ENCODE data around the gene FOXA3. TPM values are rescaled to one million over a fixed set of nuclear protein-coding genes. Genes with fewer than 3 reads are reported as not detected.
A peak's percentile ranks its signal among the peaks of the same experiment; 100 is the strongest.

Gene FOXA3
- total RNA-seq (2021; ENCODE audit: unreplicated experiment) (5.8 TPM), Bru-seq, nascent RNA (percentile 41 among the genes with signal in this experiment), BruChase-seq, experiment 1, labeled RNA remaining after a 6-hour chase (percentile 40 among the genes with signal in this experiment), BruChase-seq, experiment 2, labeled RNA remaining after a 2-hour chase (percentile 52 among the genes with signal in this experiment)
- polyA plus RNA-seq (2012) = 6.5 and 7.2 TPM in 2 replicates
- long read RNA-seq, transcript FOXA3-201 (2 exons, 1,989 nt) = major isoform, 7 of 12 reads
- long read RNA-seq, partial matches to known transcripts = 0 of 12 reads
- long read RNA-seq, other reads (novel, unspliced or antisense) = 5 of 12 reads

- H2AFZ ChIP-seq (ENCODE audit: low read depth, low read length, poor library complexity, severe bottlenecking) = peak within 1 kb of the TSS; percentile 29
- H3K27ac ChIP-seq (ENCODE audit: low read depth, low read length) = peak within 1 kb of the TSS; percentile 61
- DNase-seq (ENCODE audit: low read depth, low spot score) (no peak), ATAC-seq (peak; percentile 65)
- RAD21 ChIA-PET (ENCODE audit: low non-redundant PET in 1 of 2, low total read pairs in 2 of 2, uncharacterized antibody in 2 of 2, unreplicated experiment in 2 of 2) = interaction anchor here (0.6 to 1.3 kb wide), 6 partner anchors 17 to 90 kb away, joined by 4 to 6 read pairs (median 4); partner anchors contain the start of gene IRF2BP1 (in 1 of the 2)
- H3K4me1 ChIP-seq (ENCODE audit: control insufficient read depth in 1 of 2, insufficient read depth in 2 of 2, low read length in 2 of 2) = peaks cover 11 to 35% of the 10 kb centered on the region in 2 experiments
- H3K4me2 ChIP-seq (ENCODE audit: low read length) = peak within 1 kb of the TSS; percentile 81
- intact Hi-C loops (cut with micrococcal nuclease) = loop anchor here (1.0 kb wide), 2 partner anchors 19 to 22 kb away; partner anchors contain the start of gene IRF2BP1
- BruUV-seq (replicated peaks) = no TSS peak
- peak within 1 kb of the TSS; percentile 66 for H3K9ac ChIP-seq (ENCODE audit: low read length)
- POLR2A ChIA-PET = interaction anchor here (0.6 to 2.9 kb wide), 15 partner anchors 9 to 155 kb away, joined by 3 to 24 read pairs (median 3); partner anchors contain the start of genes CCDC61, IRF2BP1, MYPOP and NANOS2
- peak within 1 kb of the TSS; percentile 91 to 93 for H3K4me3 ChIP-seq (replicated peaks in 1 of 2; ENCODE audit: low read depth in 1 of 2, low read length in 2 of 2)
- peaks cover 39% of the 10 kb centered on the region for H3K79me2 ChIP-seq (ENCODE audit: insufficient read depth, low read length)
- peaks cover 9 to 10% of the 10 kb centered on the region in 2 experiments; a peak in 3 of 4 replicates for H3K36me3 ChIP-seq (ENCODE audit: control insufficient read depth in 1 of 2, insufficient read depth in 2 of 2, low read length in 2 of 2)
- H3K27me3 ChIP-seq (ENCODE audit: insufficient read depth, low read length) = no peaks in the 10 kb centered on the region
- no peaks in the 10 kb centered on the region for H3K9me2 ChIP-seq (ENCODE audit: insufficient read depth)
- no peaks in the 10 kb centered on the region for H3K9me3 ChIP-seq (ENCODE audit: control insufficient read depth in 1 of 2, insufficient read depth in 1 of 2, low read depth in 1 of 2, low read length in 2 of 2)
- CTCF ChIA-PET = interaction anchor here (0.5 to 3.6 kb wide), 18 partner anchors 12 to 214 kb away, joined by 3 to 45 read pairs (median 5); partner anchors contain the start of genes IGFL4, IRF2BP1, MYPOP and SIX5
- H4K20me1 ChIP-seq (ENCODE audit: insufficient read depth) = no peaks in the 10 kb centered on the region
- TF ChIP-seq CEBPB (IDR thresholded peaks at IDR 0.05; ENCODE audit: low read depth) = no peak
- no peak for TF ChIP-seq ZNF274 (IDR thresholded peaks at IDR 0.05; ENCODE audit: low read depth, low read length)
- no peak for TF ChIP-seq JUND (IDR thresholded peaks at IDR 0.05)
- TF ChIP-seq FOSL1 (IDR thresholded peaks at IDR 0.05; ENCODE audit: low read depth) = no peak
- no peak for TF ChIP-seq ELF1 (IDR thresholded peaks at IDR 0.05; ENCODE audit: borderline replicate concordance, low read depth)
- TF ChIP-seq SP1 (IDR thresholded peaks at IDR 0.05; ENCODE audit: low read depth) = no peak
- peak; percentile 68 for TF ChIP-seq POLR2AphosphoS5 (IDR thresholded peaks at IDR 0.05; ENCODE audit: low read depth, low read length)
- TF ChIP-seq TCF7L2 (IDR thresholded peaks at IDR 0.05; ENCODE audit: borderline replicate concordance, extremely low read depth, insufficient read depth, insufficient read length) = no peak
- TF ChIP-seq EZH2 (IDR thresholded peaks at IDR 0.05) = no peak
- TF ChIP-seq ZBTB33 (IDR thresholded peaks at IDR 0.05; ENCODE audit: extremely low read depth, insufficient replicate concordance, low read length) = no peak
- TF ChIP-seq RAD21 (IDR thresholded peaks at IDR 0.05; ENCODE audit: low read depth) = peak; percentile 84
- no peak for TF ChIP-seq SIN3A (IDR thresholded peaks at IDR 0.05; ENCODE audit: low read depth)
- TF ChIP-seq EGR1 (IDR thresholded peaks at IDR 0.05; ENCODE audit: low read depth) = peak; percentile 84
- TF ChIP-seq ATF3 (IDR thresholded peaks at IDR 0.05) = no peak
- no peak for TF ChIP-seq ZFX (IDR thresholded peaks at IDR 0.05)
- TF ChIP-seq, protein P1, sequence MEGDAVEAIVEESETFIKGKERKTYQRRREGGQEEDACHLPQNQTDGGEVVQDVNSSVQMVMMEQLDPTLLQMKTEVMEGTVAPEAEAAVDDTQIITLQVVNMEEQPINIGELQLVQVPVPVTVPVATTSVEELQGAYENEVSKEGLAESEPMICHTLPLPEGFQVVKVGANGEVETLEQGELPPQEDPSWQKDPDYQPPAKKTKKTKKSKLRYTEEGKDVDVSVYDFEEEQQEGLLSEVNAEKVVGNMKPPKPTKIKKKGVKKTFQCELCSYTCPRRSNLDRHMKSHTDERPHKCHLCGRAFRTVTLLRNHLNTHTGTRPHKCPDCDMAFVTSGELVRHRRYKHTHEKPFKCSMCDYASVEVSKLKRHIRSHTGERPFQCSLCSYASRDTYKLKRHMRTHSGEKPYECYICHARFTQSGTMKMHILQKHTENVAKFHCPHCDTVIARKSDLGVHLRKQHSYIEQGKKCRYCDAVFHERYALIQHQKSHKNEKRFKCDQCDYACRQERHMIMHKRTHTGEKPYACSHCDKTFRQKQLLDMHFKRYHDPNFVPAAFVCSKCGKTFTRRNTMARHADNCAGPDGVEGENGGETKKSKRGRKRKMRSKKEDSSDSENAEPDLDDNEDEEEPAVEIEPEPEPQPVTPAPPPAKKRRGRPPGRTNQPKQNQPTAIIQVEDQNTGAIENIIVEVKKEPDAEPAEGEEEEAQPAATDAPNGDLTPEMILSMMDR (IDR thresholded peaks at IDR 0.05 in 2 of 3, conservative IDR thresholded peaks at IDR 0.05 in 1 of 3; ENCODE audit: borderline replicate concordance in 1 of 3, insufficient read depth in 1 of 3, low read depth in 2 of 3, low read length in 2 of 3) = peak; percentile 70 to 92 (median 75)
- TF ChIP-seq MAX (IDR thresholded peaks at IDR 0.05) = no peak
- TF ChIP-seq YY1 (IDR thresholded peaks at IDR 0.05; ENCODE audit: extremely low read depth, insufficient replicate concordance, low read depth, low read length) = peak; percentile 68
- no peak for TF ChIP-seq POLR2A (IDR thresholded peaks at IDR 0.05; ENCODE audit: borderline replicate concordance, extremely low read depth, insufficient read depth, insufficient read length)
- TF ChIP-seq CBX3 (IDR thresholded peaks at IDR 0.05; ENCODE audit: low read depth) = no peak
- TF ChIP-seq SRF (IDR thresholded peaks at IDR 0.05; ENCODE audit: low read depth) = no peak
- TF ChIP-seq EZH2phosphoT487 (IDR thresholded peaks at IDR 0.05; ENCODE audit: borderline replicate concordance) = no peak
Observed at GRCh38 chr19:45863840-45864628, at the start of gene FOXA3. TSS of gene FOXA3 (plus strand) at chr19:45864326. CDS start at chr19:45864457, 131 bp downstream.
